Mesendoderm (in vitro differentiated cells): ENCODE data around the gene XPO5.
"Not testable (repeated sequence)": the region's sequence is repeated elsewhere in the genome, so short reads cannot be mapped to it uniquely, and the experiment has no call there.

ENCODE experiments used
- DNase-seq: peaks from one replicate; pipeline ENCODE4 v3.0.0; 2013
- H2AK5ac ChIP-seq: 2 replicates; pipeline ENCODE4 v1.6.1; 2013; ENCODE audit warnings: low read length, inconsistent platforms
- H2BK120ac ChIP-seq: 2 replicates; pipeline ENCODE4 v1.6.1; 2013; ENCODE audit warnings: low read depth, mild to moderate bottlenecking, low read length, moderate library complexity, mixed read lengths
- H2BK15ac ChIP-seq: replicated peaks from 2 replicates; pipeline ENCODE4 v1.6.1; 2013; ENCODE audit warnings: low read depth, mild to moderate bottlenecking, moderate library complexity
- H2BK5ac ChIP-seq: 2 replicates; pipeline ENCODE4 v1.6.1; 2013; ENCODE audit warnings: low read length, inconsistent platforms
- H3K18ac ChIP-seq: 2 replicates; pipeline ENCODE4 v1.6.1; 2013; ENCODE audit warnings: mild to moderate bottlenecking, low read length, mixed read lengths
- H3K23ac ChIP-seq: one replicate; pipeline ENCODE4 v1.6.1; 2013; ENCODE audit warnings: low read length
- H3K27ac ChIP-seq: 2 replicates; pipeline ENCODE4 v1.5.1; 2013; ENCODE audit warnings: low read depth, mild to moderate bottlenecking, inconsistent platforms, low read length, moderate library complexity
- H3K27me3 ChIP-seq: 2 replicates; pipeline ENCODE4 v1.6.1; 2013; ENCODE audit warnings: low read length, control low read depth, mild to moderate bottlenecking, inconsistent platforms; ENCODE audit not compliant: insufficient read depth, poor library complexity
- H3K36me3 ChIP-seq: 2 replicates; pipeline ENCODE4 v1.6.1; 2013; ENCODE audit warnings: low read length, inconsistent platforms; ENCODE audit not compliant: control insufficient read depth, insufficient read depth
- H3K4ac ChIP-seq: one replicate; pipeline ENCODE4 v1.6.1; 2013; ENCODE audit warnings: low read depth, mild to moderate bottlenecking, low read length, moderate library complexity
- H3K4me1 ChIP-seq: 2 replicates; pipeline ENCODE4 v1.6.1; 2013; ENCODE audit warnings: low read depth, low read length, inconsistent platforms; ENCODE audit not compliant: control insufficient read depth
- H3K4me2 ChIP-seq: 2 replicates; pipeline ENCODE4 v1.6.1; 2013; ENCODE audit warnings: low read length
- H3K4me3 ChIP-seq: 2 replicates; pipeline ENCODE4 v1.5.1; 2013; ENCODE audit warnings: mild to moderate bottlenecking, low read length
- H3K56ac ChIP-seq: one replicate; pipeline ENCODE4 v1.6.1; 2013; ENCODE audit warnings: low read length
- H3K79me1 ChIP-seq: 2 replicates; pipeline ENCODE4 v1.6.1; 2013; ENCODE audit warnings: low read length, inconsistent platforms
- H3K79me2 ChIP-seq: 2 replicates; pipeline ENCODE4 v1.6.1; 2013; ENCODE audit warnings: mild to moderate bottlenecking, low read length; ENCODE audit not compliant: control insufficient read depth, insufficient read depth
- H3K9ac ChIP-seq: 2 replicates; pipeline ENCODE4 v1.6.1; 2013; ENCODE audit warnings: low read length, inconsistent platforms
- H4K5ac ChIP-seq: one replicate; pipeline ENCODE4 v1.6.1; 2013; ENCODE audit warnings: low read length
- H4K8ac ChIP-seq: one replicate; pipeline ENCODE4 v1.6.1; 2013; ENCODE audit warnings: low read depth, mild to moderate bottlenecking, control low read depth, low read length, moderate library complexity
- WGBS: extraction: QIAGEN DNeasy Blood & Tissue Kit; methylation state at CpG from one replicate; pipeline ENCODE4 v1.1.7; 2013; ENCODE audit warnings: low lambda C conversion rate, missing lambda C conversion rate; ENCODE audit not compliant: insufficient coverage; ENCODE audit errors: extremely low coverage; 5-methylcytosine and 5-hydroxymethylcytosine counted together

XPO5 gene

DNA sequence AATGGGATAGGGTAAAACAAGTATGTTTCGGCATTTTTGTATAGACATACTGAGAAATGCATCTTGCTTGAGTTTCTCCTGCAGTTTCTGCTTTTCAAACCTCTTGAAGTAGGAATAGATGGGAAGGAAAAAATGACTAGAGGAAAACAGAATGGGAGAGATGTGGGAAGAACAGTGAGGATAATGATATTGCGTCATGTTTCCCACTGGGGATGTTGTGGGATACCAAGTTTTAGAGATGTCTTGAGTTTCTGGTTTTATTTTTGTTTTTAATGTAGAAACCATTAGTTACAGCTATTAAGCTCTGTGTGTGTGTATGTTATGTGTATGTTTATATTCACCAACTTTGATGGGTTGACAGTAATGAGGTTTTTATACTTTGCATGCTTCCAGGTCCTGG lies 24.8 kb upstream of the XPO5 start:
- Histone ChIP-seq H4K5ac (no peak overlapping the region), H3K18ac (no peak overlapping the region)

DNA sequence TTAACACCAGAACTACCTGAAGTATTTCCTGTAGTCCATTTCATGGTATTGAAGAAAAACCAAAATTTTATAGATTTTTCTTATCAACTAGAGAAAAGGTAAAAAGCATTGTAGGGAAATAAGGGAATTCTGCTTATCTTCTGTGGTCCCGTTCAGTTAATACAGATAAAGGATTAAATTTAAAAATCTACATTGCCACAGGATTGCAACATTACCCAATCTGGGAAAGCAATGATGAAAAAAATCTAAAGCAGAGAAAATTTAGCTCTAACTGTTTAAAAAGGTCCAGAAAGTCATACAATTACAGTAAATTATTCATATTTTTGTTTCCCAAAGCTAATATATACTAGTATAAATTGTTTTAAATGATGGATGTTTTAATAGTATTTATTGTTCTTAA lies 18.1 kb upstream of the XPO5 start:
- Histone ChIP-seq H3K4ac (no peak overlapping the region), H2BK5ac (no peak overlapping the region), H3K4me2 (no peak overlapping the region), H3K36me3 (no peaks in the 10 kb centered on the region), H3K56ac (no peak overlapping the region), H3K27ac (no peak overlapping the region), H2BK15ac (no peak overlapping the region), H2BK120ac (no peak overlapping the region), H3K79me1 (no peaks in the 10 kb centered on the region), H2AK5ac (no peak overlapping the region), H3K4me1 (no peaks in the 10 kb centered on the region), H3K4me3 (no peak overlapping the region), H4K8ac (no peak overlapping the region), H3K79me2 (no peaks in the 10 kb centered on the region), H3K18ac (no peak overlapping the region), H3K23ac (no peak overlapping the region), H3K27me3 (no peaks in the 10 kb centered on the region), H4K5ac (no peak overlapping the region), H3K9ac (no peak overlapping the region)
- no peak for DNase-seq
- WGBS: no CpG with 5 or more reads among the region's 1 CpG

More for the DNA sequence above, 24.8 kb upstream of the XPO5 start:
- WGBS: 100% methylated on average over 1 of the region's 2 CpGs
- DNase-seq: no peak
- Histone ChIP-seq H2BK120ac (no peak overlapping the region), H3K4me3 (no peak overlapping the region), H2BK15ac (no peak overlapping the region), H3K4me1 (no peaks in the 10 kb centered on the region), H2BK5ac (no peak overlapping the region), H4K8ac (no peak overlapping the region), H2AK5ac (no peak overlapping the region), H3K9ac (no peak overlapping the region), H3K4ac (no peak overlapping the region), H3K23ac (no peak overlapping the region), H3K27me3 (no peaks in the 10 kb centered on the region), H3K56ac (no peak overlapping the region), H3K36me3 (no peaks in the 10 kb centered on the region), H3K27ac (no peak overlapping the region), H3K79me2 (no peaks in the 10 kb centered on the region), H3K79me1 (no peaks in the 10 kb centered on the region), H3K4me2 (no peak overlapping the region)

DNA sequence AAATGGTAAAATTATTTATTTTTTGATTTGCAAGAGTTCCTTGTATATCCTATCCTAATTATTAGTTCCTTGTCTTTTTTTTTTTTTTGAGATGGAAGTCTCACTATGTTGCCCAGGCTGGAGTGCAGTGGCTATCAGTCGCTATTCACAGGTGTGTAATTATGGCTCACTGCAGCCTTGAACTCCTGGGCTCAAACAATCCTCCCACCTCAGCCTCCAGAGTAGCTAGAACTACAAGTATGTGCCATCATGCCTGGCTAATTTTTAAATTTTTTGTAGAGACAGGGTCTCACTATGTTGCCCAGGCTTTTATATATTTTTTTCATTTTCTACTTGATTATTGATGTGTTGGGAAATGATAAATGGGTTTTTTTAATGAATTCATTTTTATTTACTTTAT lies 13.7 kb upstream of the XPO5 start:
- not testable (repeated sequence) for H4K8ac ChIP-seq, H3K23ac ChIP-seq, H2BK120ac ChIP-seq, H3K4me3 ChIP-seq, H3K79me1 ChIP-seq, H3K27ac ChIP-seq, H3K4me2 ChIP-seq, H3K56ac ChIP-seq, H3K18ac ChIP-seq, H2BK5ac ChIP-seq, H3K27me3 ChIP-seq, DNase-seq, H3K4me1 ChIP-seq, H3K36me3 ChIP-seq, H4K5ac ChIP-seq, H3K4ac ChIP-seq, H3K79me2 ChIP-seq, H2BK15ac ChIP-seq, H3K9ac ChIP-seq, H2AK5ac ChIP-seq
- no CpG with 5 or more reads among the region's 1 CpG for WGBS

DNA sequence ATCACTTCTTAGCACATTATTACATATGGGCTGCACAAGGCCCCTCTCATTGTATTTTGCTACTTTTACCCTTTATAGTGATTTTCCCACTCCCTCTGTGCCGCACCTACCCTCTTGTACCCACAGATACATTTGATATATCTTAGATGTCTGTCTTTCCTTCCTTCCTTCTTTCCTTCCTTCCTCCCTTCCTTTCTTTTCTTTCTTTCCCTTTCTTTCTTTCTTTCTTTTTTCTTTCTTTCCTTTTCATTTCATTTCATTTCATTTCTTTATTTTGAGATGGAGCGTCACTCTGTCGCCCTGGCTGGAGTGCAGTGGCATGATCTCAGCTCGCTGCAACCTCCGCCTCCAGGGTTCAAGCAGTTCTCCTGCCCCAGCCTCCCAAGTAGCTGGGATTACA lies 12.4 kb upstream of the XPO5 start:
- Histone ChIP-seq H3K18ac (no peak overlapping the region), H3K9ac (no peak overlapping the region), H3K79me1 (no peaks in the 10 kb centered on the region), H4K8ac (no peak overlapping the region), H3K4ac (no peak overlapping the region), H3K27me3 (no peaks in the 10 kb centered on the region), H3K4me1 (no peaks in the 10 kb centered on the region), H4K5ac (no peak overlapping the region), H2BK120ac (no peak overlapping the region), H3K4me2 (no peak overlapping the region), H2AK5ac (no peak overlapping the region), H3K27ac (no peak overlapping the region), H3K23ac (no peak overlapping the region), H3K4me3 (no peak overlapping the region), H3K56ac (no peak overlapping the region), H3K36me3 (no peaks in the 10 kb centered on the region), H3K79me2 (no peaks in the 10 kb centered on the region), H2BK5ac (no peak overlapping the region), H2BK15ac (no peak overlapping the region)
- no peak for DNase-seq
- no CpG with 5 or more reads among the region's 5 CpGs for WGBS

DNA sequence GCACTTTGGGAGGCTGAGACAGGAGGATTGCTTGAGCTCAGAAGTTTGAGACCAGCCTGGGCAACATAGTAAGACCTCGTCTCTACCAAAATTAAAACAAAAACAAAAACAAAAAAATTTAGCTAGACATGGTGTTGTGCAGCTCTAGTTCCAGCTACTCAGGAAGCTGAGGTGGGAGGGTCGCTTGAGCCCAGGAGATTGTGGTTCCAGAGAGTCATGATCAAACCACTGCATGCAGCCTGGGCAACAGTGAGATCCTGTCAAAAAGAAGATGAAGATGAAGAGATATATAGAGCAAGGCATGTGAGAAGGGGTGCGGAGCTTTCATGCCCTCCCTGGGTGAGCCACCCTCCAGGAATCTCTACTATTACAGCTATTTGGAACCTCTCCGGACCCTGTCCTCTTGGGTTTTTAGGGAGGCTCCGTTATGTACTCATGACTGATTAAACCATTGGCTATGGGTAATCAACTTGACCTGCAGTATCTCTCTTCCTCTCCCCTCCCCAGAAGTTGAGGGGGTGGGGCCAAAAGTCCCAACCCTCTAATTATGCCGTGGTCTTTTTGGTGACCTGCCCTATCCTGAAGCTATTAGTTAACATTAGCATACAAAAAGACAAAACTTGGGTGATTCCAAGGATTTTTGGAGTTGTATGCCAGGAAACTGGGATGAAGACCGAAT lies 9.2 kb upstream of the XPO5 start:
- no peaks in the 10 kb centered on the region for H3K79me1 ChIP-seq
- no peak overlapping the region for H3K4me2 ChIP-seq
- H3K79me2 ChIP-seq: no peaks in the 10 kb centered on the region
- no peak overlapping the region for H2AK5ac ChIP-seq
- H3K27ac ChIP-seq: no peak overlapping the region
- H3K4ac ChIP-seq: no peak overlapping the region
- H3K4me1 ChIP-seq: no peaks in the 10 kb centered on the region
- no peaks in the 10 kb centered on the region for H3K36me3 ChIP-seq
- H3K18ac ChIP-seq: no peak overlapping the region
- H2BK15ac ChIP-seq: no peak overlapping the region
- no peak overlapping the region for H4K8ac ChIP-seq
- H2BK120ac ChIP-seq: no peak overlapping the region
- no peak overlapping the region for H4K5ac ChIP-seq
- no peak overlapping the region for H3K23ac ChIP-seq
- no peaks in the 10 kb centered on the region for H3K27me3 ChIP-seq
- no peak for DNase-seq
- H3K4me3 ChIP-seq: no peak overlapping the region
- H2BK5ac ChIP-seq: no peak overlapping the region
- H3K56ac ChIP-seq: no peak overlapping the region
- no CpG with 5 or more reads among the region's 7 CpGs for whole genome bisulfite sequencing
- no peak overlapping the region for H3K9ac ChIP-seq

DNA sequence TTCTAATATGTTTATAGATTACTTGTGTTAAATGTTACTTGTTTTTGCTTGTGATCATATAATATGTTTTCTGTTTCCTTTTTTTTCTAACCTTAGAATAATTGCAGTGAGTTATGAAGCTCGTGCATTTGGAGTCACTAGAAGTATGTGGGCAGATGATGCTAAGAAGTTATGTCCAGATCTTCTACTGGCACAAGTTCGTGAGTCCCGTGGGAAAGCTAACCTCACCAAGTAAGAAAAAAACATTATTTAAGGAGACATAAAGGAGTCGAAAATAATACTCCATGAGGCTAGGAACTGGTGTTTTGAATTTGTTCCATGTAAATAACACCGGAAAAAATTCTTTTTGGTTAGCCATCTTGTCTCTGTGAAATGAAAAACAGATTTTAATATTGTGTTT lies 7.1 kb upstream of the XPO5 start:
- H3K4me1 ChIP-seq: no peaks in the 10 kb centered on the region
- no CpG with 5 or more reads among the region's 5 CpGs for WGBS
- DNase-seq: no peak

More for the DNA sequence above, 7.1 kb upstream of the XPO5 start:
- Histone ChIP-seq H3K18ac (no peak overlapping the region), H4K8ac (no peak overlapping the region), H3K23ac (no peak overlapping the region), H3K36me3 (no peaks in the 10 kb centered on the region), H3K56ac (no peak overlapping the region), H3K27me3 (no peaks in the 10 kb centered on the region), H3K4me2 (no peak overlapping the region), H3K4ac (no peak overlapping the region), H2BK120ac (no peak overlapping the region), H2BK5ac (no peak overlapping the region), H3K9ac (no peak overlapping the region), H3K4me3 (no peak overlapping the region), H3K79me2 (peaks cover 4% of the 10 kb centered on the region), H2AK5ac (no peak overlapping the region), H4K5ac (no peak overlapping the region), H3K27ac (no peak overlapping the region), H2BK15ac (no peak overlapping the region), H3K79me1 (peaks cover 4% of the 10 kb centered on the region)
